ENCODE data around the gene PRR20G. TPM values are rescaled to one million over a fixed set of nuclear protein-coding genes. Genes with fewer than 3 reads are reported as not detected.
A peak's percentile ranks its signal among the peaks of the same experiment; 100 is the strongest.

The PRR20G gene
- total RNA-seq, 3 donors from 2014 or later = not detected

- intact Hi-C loops (cut with DNase I, micrococcal nuclease) = no loop called here
Measured at GRCh38 chr3:127288921-127289705, 1.3 kb upstream of the PRR20G start.

GRCh38 chr3:127288343-127288742 lies 497 bp upstream of the PRR20G start:
- DNase-seq (no peak), ATAC-seq (no peak)
- no peak overlapping the region for H3K4me3 ChIP-seq
- TF ChIP-seq CTCF (IDR thresholded peaks at IDR 0.05) = no peak
- no peaks in the 10 kb centered on the region for H3K36me3 ChIP-seq (ENCODE audit: low read depth)
- H3K9me3 ChIP-seq = no peaks in the 10 kb centered on the region
- no peaks in the 10 kb centered on the region for H3K4me1 ChIP-seq (ENCODE audit: low read depth)
- intact Hi-C loops (cut with DNase I, micrococcal nuclease) = no loop called here

More at GRCh38 chr3:127288921-127289705, 1.3 kb upstream of the PRR20G start:
- Histone ChIP-seq H3K4me1 (ENCODE audit: low read depth) (no peaks in the 10 kb centered on the region), H3K36me3 (ENCODE audit: low read depth) (no peaks in the 10 kb centered on the region), H3K9me3 (no peaks in the 10 kb centered on the region), H3K4me3 (no peak overlapping the region)
- no peak for TF ChIP-seq CTCF (IDR thresholded peaks at IDR 0.05)
- ATAC-seq (peak; percentile 36), DNase-seq (no peak)

GRCh38 chr3:127286571-127287140 lies 1.2 kb downstream of the PRR20G start:
- Histone ChIP-seq H3K36me3 (ENCODE audit: low read depth) (no peaks in the 10 kb centered on the region), H3K9me3 (no peaks in the 10 kb centered on the region), H3K4me1 (ENCODE audit: low read depth) (no peaks in the 10 kb centered on the region), H3K4me3 (no peak overlapping the region)
- intact Hi-C loops (cut with DNase I, micrococcal nuclease) = no loop called here
- no peak for TF ChIP-seq CTCF (IDR thresholded peaks at IDR 0.05)
- no peak for DNase-seq
- ATAC-seq = peak; percentile 59

GRCh38 chr3:127284258-127284657 lies 3.6 kb downstream of the PRR20G start:
- Histone ChIP-seq H3K4me1 (ENCODE audit: low read depth) (no peaks in the 10 kb centered on the region), H3K36me3 (ENCODE audit: low read depth) (no peaks in the 10 kb centered on the region), H3K9me3 (no peaks in the 10 kb centered on the region), H3K4me3 (no peak overlapping the region)
- intact Hi-C loops (cut with DNase I, micrococcal nuclease) = no loop called here
- no peak for DNase-seq
- no peak for TF ChIP-seq CTCF (IDR thresholded peaks at IDR 0.05)
- ATAC-seq = no peak

GRCh38 chr3:127277561-127277960 lies 10.3 kb downstream of the PRR20G start:
- H3K4me3 ChIP-seq = no peak overlapping the region
- H3K36me3 ChIP-seq (ENCODE audit: low read depth) = no peaks in the 10 kb centered on the region
- ATAC-seq (no peak), DNase-seq (no peak)
- no peaks in the 10 kb centered on the region for H3K4me1 ChIP-seq (ENCODE audit: low read depth)
- intact Hi-C loops (cut with DNase I, micrococcal nuclease) = no loop called here
- TF ChIP-seq CTCF (IDR thresholded peaks at IDR 0.05) = no peak
- H3K9me3 ChIP-seq = no peaks in the 10 kb centered on the region
